DND-41 (cell line): ENCODE results near the gene KLHL28.

ENCODE experiments used
- CTCF ChIP-seq: IDR thresholded peaks from 2 replicates; pipeline ENCODE4 v1.5.1; 2012; ENCODE audit warnings: borderline replicate concordance, low read length, moderate library complexity, mild to moderate bottlenecking; ENCODE audit not compliant: poor library complexity, severe bottlenecking; ENCODE audit errors: extremely low read depth
- EZH2 ChIP-seq: IDR thresholded peaks from 3 replicates; pipeline ENCODE4 v1.6.1; 2012; ENCODE audit warnings: borderline replicate concordance, low read depth, mild to moderate bottlenecking, moderate library complexity, low read length, inconsistent platforms; ENCODE audit not compliant: severe bottlenecking

GRCh38 chr14:44963775-44964380 is 2.1 kb upstream of the KLHL28 start:
- TF ChIP-seq CTCF = peak; percentile 9
- TF ChIP-seq EZH2 = no peak
